CD14-positive monocyte (primary cell): ENCODE data around the gene ASTN2. TPM values are rescaled to one million over a fixed set of nuclear protein-coding genes. Genes with fewer than 3 reads are reported as not detected.

Experiments
- DNase-seq, 3 donors: peaks; one replicate each; pipeline ENCODE4 v3.0.0-alpha.2; 2011 to 2022
- H2AFZ ChIP-seq: 2 replicates; pipeline ENCODE4 v1.6.0; 2012; ENCODE audit warnings: mild to moderate bottlenecking, low read depth, low read length, inconsistent platforms; ENCODE audit not compliant: insufficient read depth, poor library complexity, severe bottlenecking
- H3K27ac ChIP-seq, 2 donors: 1 replicate in 1 of 2; 2 replicates in 1 of 2; pipeline ENCODE4 v1.5.1; 2012 to 2013; ENCODE audit warnings: low read length in 2 of 2, control low read depth in 1 of 2, inconsistent platforms in 1 of 2, low read depth in 1 of 2, mild to moderate bottlenecking in 1 of 2
- H3K27me3 ChIP-seq, 2 donors: one replicate each; pipeline versions ENCODE4 v1.6.0 to v1.6.1; 2011 to 2013; ENCODE audit warnings: low read length in 2 of 2; ENCODE audit not compliant: control insufficient read depth in 2 of 2, insufficient read depth in 2 of 2
- H3K36me3 ChIP-seq, 2 donors: replicated peaks in 1 of 2; 1 replicate in 1 of 2; 2 replicates in 1 of 2; pipeline versions ENCODE4 v1.5.1 to v1.6.1; 2012 to 2013; ENCODE audit warnings: low read length in 2 of 2, control low read depth in 1 of 2, inconsistent platforms in 1 of 2, mild to moderate bottlenecking in 1 of 2; ENCODE audit not compliant: insufficient read depth in 2 of 2, control insufficient read depth in 1 of 2
- H3K4me1 ChIP-seq, 2 donors: 1 replicate in 1 of 2; 2 replicates in 1 of 2; pipeline versions ENCODE4 v1.5.1 to v1.6.1; 2012 to 2013; ENCODE audit warnings: low read length in 2 of 2, control low read depth in 1 of 2, inconsistent platforms in 1 of 2, mild to moderate bottlenecking in 1 of 2, moderate library complexity in 1 of 2; ENCODE audit not compliant: insufficient read depth in 2 of 2, control insufficient read depth in 1 of 2
- H3K4me2 ChIP-seq: replicated peaks from 2 replicates; pipeline ENCODE3; 2012; ENCODE audit warnings: low read length, moderate library complexity, mild to moderate bottlenecking; ENCODE audit not compliant: poor library complexity, severe bottlenecking; ENCODE audit errors: extremely low read depth
- H3K4me3 ChIP-seq, 3 experiments: fragments of 200-600 bp in 1 of 3; sonication (generic) in 1 of 3; replicated peaks in 1 of 3; 1 replicate in 2 of 3; 2 replicates in 1 of 3; pipeline ENCODE4 v1.5.1; 2011 to 2013; ENCODE audit warnings: low read length in 3 of 3, mild to moderate bottlenecking in 3 of 3, control low read depth in 2 of 3, low read depth in 2 of 3, inconsistent platforms in 1 of 3, moderate library complexity in 1 of 3
- H3K79me2 ChIP-seq: 2 replicates; pipeline ENCODE4 v1.6.0; 2012; ENCODE audit warnings: mild to moderate bottlenecking, control low read depth, inconsistent platforms, low read length, moderate library complexity; ENCODE audit not compliant: insufficient read depth
- H3K9ac ChIP-seq: 2 replicates; pipeline ENCODE4 v1.6.0; 2017; ENCODE audit warnings: low read length, mild to moderate bottlenecking; ENCODE audit not compliant: insufficient read depth, poor library complexity, severe bottlenecking
- H3K9me3 ChIP-seq, 2 donors: replicated peaks in 1 of 2; 1 replicate in 1 of 2; 2 replicates in 1 of 2; pipeline versions ENCODE4 v1.5.1 to v1.6.1; 2012 to 2013; ENCODE audit warnings: low read length in 2 of 2, control low read depth in 1 of 2; ENCODE audit not compliant: control insufficient read depth in 1 of 2, insufficient read depth in 1 of 2
- H4K20me1 ChIP-seq: 2 replicates; pipeline ENCODE4 v1.6.0; 2012; ENCODE audit warnings: mild to moderate bottlenecking, low read length, control low read depth, moderate library complexity; ENCODE audit not compliant: insufficient read depth
- H3K27ac Mint-ChIP-seq, 7 donors: one replicate each; pipeline ENCODE4 v1.8.0; 2020; ENCODE audit warnings: mild to moderate bottlenecking in 7 of 7, mixed read lengths in 7 of 7, moderate library complexity in 6 of 7, inconsistent platforms in 2 of 7
- H3K27me3 Mint-ChIP-seq, 3 donors: one replicate each; pipeline ENCODE4 v1.8.0; 2021 to 2022; ENCODE audit warnings: low read depth in 3 of 3, mild to moderate bottlenecking in 3 of 3, mixed read lengths in 3 of 3, moderate library complexity in 3 of 3, inconsistent platforms in 1 of 3
- H3K36me3 Mint-ChIP-seq, 2 donors: one replicate each; pipeline ENCODE4 v1.8.0; 2020; ENCODE audit warnings: mixed read lengths in 2 of 2, inconsistent platforms in 1 of 2, mild to moderate bottlenecking in 1 of 2
- H3K4me1 Mint-ChIP-seq: one replicate; pipeline ENCODE4 v1.8.0; 2020; ENCODE audit warnings: mild to moderate bottlenecking, mixed read lengths
- H3K4me3 Mint-ChIP-seq, 2 donors: one replicate each; pipeline ENCODE4 v1.8.0; 2020; ENCODE audit warnings: mild to moderate bottlenecking in 2 of 2, mixed read lengths in 2 of 2, moderate library complexity in 1 of 2
- H3K9me3 Mint-ChIP-seq, 7 donors: one replicate each; pipeline ENCODE4 v1.8.0; 2020 to 2022; ENCODE audit warnings: mixed read lengths in 7 of 7, mild to moderate bottlenecking in 6 of 7, moderate library complexity in 6 of 7, inconsistent platforms in 2 of 7
- WGBS: methylation state at CpG from one replicate; pipeline ENCODE4 v1.1.5; 2013; ENCODE audit warnings: missing lambda C conversion rate; ENCODE audit not compliant: insufficient coverage; 5-methylcytosine and 5-hydroxymethylcytosine counted together
- intact Hi-C, 2 donors: fragments of 100-400 bp; cut with micrococcal nuclease; formaldehyde crosslinking; loops; one replicate each; pipeline versions ENCODE4 v1.15.0 to v1.15.1; 2023
- polyA plus RNA-seq, 3 donors: library from polyadenylated mRNA; depleted of rRNA in 1 of 3; unstranded in 2 of 3; stranded (reverse) in 1 of 3; fragments of 300-500 nt in 2 of 3; fragments of >200 nt in 1 of 3; fragmentation: Illumina TruSeq in 2 of 3; gene quantifications; 1 replicate in 2 of 3; 2 replicates in 1 of 3; pipeline ENCODE4 v1.2.3, GENCODE V29; 2012 to 2021
- TF ChIP-seq, protein P1 (sequence below): fragments of 200-600 bp; IDR thresholded peaks from one replicate; pipeline ENCODE4 v1.8.0; 2022; ENCODE audit warnings: antibody characterized with exemption, mild to moderate bottlenecking

ASTN2 gene
- polyA plus RNA-seq, 3 donors = not detected

- Mint-ChIP-seq H3K4me1 (no peaks in the 10 kb centered on the region), H3K9me3 (peaks cover 0 to 13% (median 5%) of the 10 kb centered on the region in 7 donors), H3K4me3 (no peak overlapping the region), H3K27ac (no peak overlapping the region), H3K27me3 (peaks cover 0 to 2% (median 0%) of the 10 kb centered on the region in 3 donors), H3K36me3 (no peaks in the 10 kb centered on the region)
- H3K4me2 ChIP-seq = no peak overlapping the region
- no peaks in the 10 kb centered on the region for H3K36me3 ChIP-seq
- peaks cover 0 to 5% of the 10 kb centered on the region in 2 donors for H3K9me3 ChIP-seq
- no peaks in the 10 kb centered on the region for H3K4me1 ChIP-seq
- no CpG with 5 or more reads among the region's 4 CpGs for WGBS
- H3K27me3 ChIP-seq = no peaks in the 10 kb centered on the region
- H3K9ac ChIP-seq = no peak overlapping the region
- no peaks in the 10 kb centered on the region for H3K79me2 ChIP-seq
- intact Hi-C loops = no loop called here
- TF ChIP-seq, protein P1, sequence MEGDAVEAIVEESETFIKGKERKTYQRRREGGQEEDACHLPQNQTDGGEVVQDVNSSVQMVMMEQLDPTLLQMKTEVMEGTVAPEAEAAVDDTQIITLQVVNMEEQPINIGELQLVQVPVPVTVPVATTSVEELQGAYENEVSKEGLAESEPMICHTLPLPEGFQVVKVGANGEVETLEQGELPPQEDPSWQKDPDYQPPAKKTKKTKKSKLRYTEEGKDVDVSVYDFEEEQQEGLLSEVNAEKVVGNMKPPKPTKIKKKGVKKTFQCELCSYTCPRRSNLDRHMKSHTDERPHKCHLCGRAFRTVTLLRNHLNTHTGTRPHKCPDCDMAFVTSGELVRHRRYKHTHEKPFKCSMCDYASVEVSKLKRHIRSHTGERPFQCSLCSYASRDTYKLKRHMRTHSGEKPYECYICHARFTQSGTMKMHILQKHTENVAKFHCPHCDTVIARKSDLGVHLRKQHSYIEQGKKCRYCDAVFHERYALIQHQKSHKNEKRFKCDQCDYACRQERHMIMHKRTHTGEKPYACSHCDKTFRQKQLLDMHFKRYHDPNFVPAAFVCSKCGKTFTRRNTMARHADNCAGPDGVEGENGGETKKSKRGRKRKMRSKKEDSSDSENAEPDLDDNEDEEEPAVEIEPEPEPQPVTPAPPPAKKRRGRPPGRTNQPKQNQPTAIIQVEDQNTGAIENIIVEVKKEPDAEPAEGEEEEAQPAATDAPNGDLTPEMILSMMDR = no peak
- no peak overlapping the region for H3K4me3 ChIP-seq
- H3K27ac ChIP-seq = no peak overlapping the region
- DNase-seq = no peak
- H2AFZ ChIP-seq = no peak overlapping the region
- no peaks in the 10 kb centered on the region for H4K20me1 ChIP-seq
These were observed 269.8 kb downstream of the ASTN2 start for GRCh38 chr9:117145081-117145480.

- Mint-ChIP-seq H3K27ac (no peak overlapping the region), H3K9me3 (peaks cover 0 to 8% (median 3%) of the 10 kb centered on the region in 7 donors), H3K36me3 (no peaks in the 10 kb centered on the region), H3K27me3 (peaks cover 2 to 3% (median 2%) of the 10 kb centered on the region in 3 donors), H3K4me1 (no peaks in the 10 kb centered on the region), H3K4me3 (no peak overlapping the region)
- Histone ChIP-seq H3K4me2 (no peak overlapping the region), H3K36me3 (no peaks in the 10 kb centered on the region), H3K4me3 (no peak overlapping the region), H3K79me2 (no peaks in the 10 kb centered on the region), H3K27ac (no peak overlapping the region), H3K9me3 (no peaks in the 10 kb centered on the region), H3K4me1 (no peaks in the 10 kb centered on the region), H3K27me3 (no peaks in the 10 kb centered on the region), H3K9ac (no peak overlapping the region), H2AFZ (no peak overlapping the region), H4K20me1 (no peaks in the 10 kb centered on the region)
- TF ChIP-seq, protein P1 = no peak
- intact Hi-C loops = no loop called here
- WGBS = 15% methylated on average over 5 of the region's 5 CpGs
- DNase-seq = no peak
These were observed 276.6 kb downstream of the ASTN2 start for GRCh38 chr9:117138231-117138630.
